ENCODE data around the gene ESRRB.

DNA sequence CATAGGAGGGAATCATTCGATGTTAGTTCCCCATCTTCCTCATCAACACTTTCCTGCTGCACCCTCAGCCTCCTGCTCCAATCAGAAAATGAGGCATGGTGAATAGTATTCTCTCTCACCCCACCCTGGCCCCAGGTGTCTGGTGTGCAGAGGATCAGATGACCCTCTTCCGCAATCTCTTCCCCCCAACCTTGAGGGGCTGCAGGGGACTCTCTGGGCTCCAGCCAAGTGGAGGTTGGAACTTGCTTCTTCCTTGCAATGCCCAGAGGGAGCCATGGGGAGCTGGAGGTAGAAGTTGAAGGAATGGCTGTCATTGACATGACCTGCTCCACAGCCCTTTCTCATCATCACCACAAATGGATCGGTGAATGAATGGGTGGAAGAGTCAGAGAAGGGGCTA lies 20.2 kb upstream of the ESRRB start:
- TF ChIP-seq, protein P1, sequence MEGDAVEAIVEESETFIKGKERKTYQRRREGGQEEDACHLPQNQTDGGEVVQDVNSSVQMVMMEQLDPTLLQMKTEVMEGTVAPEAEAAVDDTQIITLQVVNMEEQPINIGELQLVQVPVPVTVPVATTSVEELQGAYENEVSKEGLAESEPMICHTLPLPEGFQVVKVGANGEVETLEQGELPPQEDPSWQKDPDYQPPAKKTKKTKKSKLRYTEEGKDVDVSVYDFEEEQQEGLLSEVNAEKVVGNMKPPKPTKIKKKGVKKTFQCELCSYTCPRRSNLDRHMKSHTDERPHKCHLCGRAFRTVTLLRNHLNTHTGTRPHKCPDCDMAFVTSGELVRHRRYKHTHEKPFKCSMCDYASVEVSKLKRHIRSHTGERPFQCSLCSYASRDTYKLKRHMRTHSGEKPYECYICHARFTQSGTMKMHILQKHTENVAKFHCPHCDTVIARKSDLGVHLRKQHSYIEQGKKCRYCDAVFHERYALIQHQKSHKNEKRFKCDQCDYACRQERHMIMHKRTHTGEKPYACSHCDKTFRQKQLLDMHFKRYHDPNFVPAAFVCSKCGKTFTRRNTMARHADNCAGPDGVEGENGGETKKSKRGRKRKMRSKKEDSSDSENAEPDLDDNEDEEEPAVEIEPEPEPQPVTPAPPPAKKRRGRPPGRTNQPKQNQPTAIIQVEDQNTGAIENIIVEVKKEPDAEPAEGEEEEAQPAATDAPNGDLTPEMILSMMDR (IDR thresholded peaks at IDR 0.05), result no peak
- TF ChIP-seq POLR2AphosphoS5 (IDR thresholded peaks at IDR 0.05), result no peak

Data from breast epithelium (tissue), 3 donors.